HepG2 (cell line): ENCODE data around the gene MATR3. TPM values are rescaled to one million over a fixed set of nuclear protein-coding genes. Genes with fewer than 3 reads are reported as not detected.

Experiments used
- ATAC-seq: fragments of 200-7000 bp; cut with Tn5 transposase; 3 replicates; pipeline ENCODE4 v1.9.1; 2020; ENCODE audit warnings: mild to moderate bottlenecking, moderate library complexity
- BruUV-seq: library from RNA; stranded (reverse); fragments of 400-500 nt; replicated peaks from 2 replicates; lab custom pipeline; 2021; lab: Mats Ljungman, UMichigan
- CTCF ChIA-PET: fragments of 300-600 bp; formaldehyde crosslinking; extraction: SDS; loops from one replicate; lab custom pipeline; 2021; ENCODE audit warnings: low total read pairs, inconsistent platforms, low intra/inter-chr PET ratio; lab: Yijun Ruan, JAX
- POLR2A ChIA-PET: fragments of 350-600 bp; sonication (Branson Sonifier 250); formaldehyde crosslinking; loops from one replicate; lab custom pipeline; 2020; ENCODE audit warnings: antibody characterized with exemption, inconsistent platforms; lab: Yijun Ruan, JAX
- DNase-seq: peaks from one replicate; pipeline ENCODE4 v3.0.0-alpha.2; 2015; ENCODE audit warnings: low spot score
- FAIRE-seq: peaks from 3 replicates; lab custom pipeline; 2011; peaks lifted over from hg19 to GRCh38; lab: Jason Lieb, UNC
- H2AFZ ChIP-seq: one replicate; pipeline ENCODE4 v1.6.1; 2011; ENCODE audit warnings: low read length, inconsistent platforms
- H3K27ac ChIP-seq: fragments of 300-600 bp; 3 replicates; pipeline ENCODE4 v1.8.0; 2011; ENCODE audit warnings: mixed run types, mild to moderate bottlenecking, mixed read lengths, low read length, inconsistent platforms; ENCODE audit not compliant: insufficient read depth; ENCODE audit errors: extremely low read length
- H3K27me3 ChIP-seq, 2 experiments: fragments of 200-600 bp in 1 of 2; 2 replicates in 1 of 2; 3 replicates in 1 of 2; pipeline versions ENCODE4 v1.6.0 to v1.8.0; 2011; ENCODE audit warnings: low read length in 2 of 2, mild to moderate bottlenecking in 2 of 2, moderate library complexity in 2 of 2, inconsistent platforms in 1 of 2; ENCODE audit not compliant: insufficient read depth in 2 of 2, control insufficient read depth in 1 of 2
- H3K36me3 ChIP-seq, 2 experiments: fragments of 200-600 bp in 1 of 2; replicated peaks in 1 of 2; 2 replicates in 1 of 2; 3 replicates in 1 of 2; pipeline versions ENCODE4 v1.5.1 to v1.8.0; 2011; ENCODE audit warnings: low read length in 2 of 2, inconsistent platforms in 1 of 2; ENCODE audit not compliant: insufficient read depth in 2 of 2, control insufficient read depth in 1 of 2
- H3K4me1 ChIP-seq: 2 replicates; pipeline ENCODE4 v1.5.1; 2012; ENCODE audit warnings: low read length, inconsistent platforms; ENCODE audit not compliant: insufficient read depth
- H3K4me2 ChIP-seq: 2 replicates; pipeline ENCODE4 v1.6.0; 2011; ENCODE audit warnings: low read depth, low read length, inconsistent platforms
- H3K4me3 ChIP-seq, 3 experiments: fragments of 200-600 bp in 1 of 3; sonication (generic), shearing (Covaris generic) in 1 of 3; replicated peaks in 1 of 3; 2 replicates each; pipeline ENCODE4 v1.5.1; 2011 to 2016; ENCODE audit warnings: low read length in 3 of 3, inconsistent platforms in 2 of 3, low read depth in 2 of 3, mild to moderate bottlenecking in 2 of 3, control low read depth in 1 of 3, mixed read lengths in 1 of 3; ENCODE audit not compliant: insufficient read depth in 1 of 3
- H3K79me2 ChIP-seq: one replicate; pipeline ENCODE4 v1.6.1; 2011; ENCODE audit warnings: low read length, inconsistent platforms; ENCODE audit not compliant: insufficient read depth
- H3K9ac ChIP-seq: 2 replicates; pipeline ENCODE4 v1.6.0; 2011; ENCODE audit warnings: mild to moderate bottlenecking, low read depth, low read length, inconsistent platforms; ENCODE audit not compliant: insufficient read depth
- H3K9me3 ChIP-seq: 2 replicates; pipeline ENCODE4 v1.5.1; 2012; ENCODE audit warnings: mild to moderate bottlenecking, low read length
- H4K20me1 ChIP-seq: 2 replicates; pipeline ENCODE4 v1.6.0; 2011; ENCODE audit warnings: inconsistent platforms, mild to moderate bottlenecking, low read length, moderate library complexity; ENCODE audit not compliant: insufficient read depth
- BHLHE40 ChIP-seq: IDR thresholded peaks from 2 replicates; pipeline ENCODE4 v1.6.1; 2011; ENCODE audit warnings: low read length, improper control_type of control experiment
- CAMTA2 ChIP-seq: sonication (generic); formaldehyde crosslinking; IDR thresholded peaks from 2 replicates; pipeline ENCODE4 v1.4.0; 2020; ENCODE audit warnings: mild to moderate bottlenecking, missing genetic modification reagents, borderline replicate concordance
- FLYWCH1 ChIP-seq: sonication (generic); formaldehyde crosslinking; IDR thresholded peaks from 2 replicates; pipeline ENCODE4 v1.8.1; 2023; ENCODE audit warnings: mild to moderate bottlenecking, missing genetic modification reagents
- FOXA3 ChIP-seq: IDR thresholded peaks from 2 replicates; pipeline ENCODE4 v1.6.1; 2016; ENCODE audit warnings: missing genetic modification reagents, missing compliant biosample characterization
- FOXO1 ChIP-seq: sonication (generic); formaldehyde crosslinking; IDR thresholded peaks from 2 replicates; pipeline ENCODE4 v1.4.0; 2020; ENCODE audit warnings: missing genetic modification reagents
- HOXA9 ChIP-seq: sonication (generic); formaldehyde crosslinking; IDR thresholded peaks from 2 replicates; pipeline ENCODE4 v1.8.1; 2022; ENCODE audit warnings: missing genetic modification reagents, mild to moderate bottlenecking, moderate library complexity, borderline replicate concordance
- IKZF4 ChIP-seq: sonication (generic); formaldehyde crosslinking; IDR thresholded peaks from 2 replicates; pipeline ENCODE4 v1.5.1; 2020; ENCODE audit warnings: borderline replicate concordance, mild to moderate bottlenecking, low read depth, missing genetic modification reagents; ENCODE audit errors: not compliant biosample characterization
- KDM5B ChIP-seq: sonication (generic); formaldehyde crosslinking; IDR thresholded peaks from 2 replicates; pipeline ENCODE4 v1.4.0; 2020; ENCODE audit warnings: missing genetic modification reagents, mild to moderate bottlenecking, borderline replicate concordance
- MED1 ChIP-seq: sonication (generic); formaldehyde crosslinking; IDR thresholded peaks from 2 replicates; pipeline ENCODE4 v1.4.0; 2020; ENCODE audit warnings: missing genetic modification reagents
- NCOA2 ChIP-seq: sonication (generic); formaldehyde crosslinking; IDR thresholded peaks from 2 replicates; pipeline ENCODE4 v1.8.0; 2022; ENCODE audit warnings: inconsistent platforms
- RAD51 ChIP-seq: fragments of 450-650 bp; IDR thresholded peaks from 2 replicates; pipeline ENCODE4 v1.6.1; 2016; ENCODE audit warnings: borderline replicate concordance
- ZNF570 ChIP-seq: sonication (generic); formaldehyde crosslinking; IDR thresholded peaks from 2 replicates; pipeline ENCODE4 v1.4.0; 2020; ENCODE audit warnings: mild to moderate bottlenecking, missing genetic modification reagents, borderline replicate concordance
- ZNF749 ChIP-seq: sonication (generic); formaldehyde crosslinking; IDR thresholded peaks from 2 replicates; pipeline ENCODE4 v1.8.0; 2022; ENCODE audit warnings: mild to moderate bottlenecking, missing genetic modification reagents, moderate library complexity, borderline replicate concordance
- ZSCAN9 ChIP-seq: IDR thresholded peaks from 2 replicates; pipeline ENCODE4 v1.6.1; 2016; ENCODE audit warnings: borderline replicate concordance
- WGBS: methylation state at CpG from one replicate; pipeline ENCODE4 v1.1.6; 2017; ENCODE audit warnings: low lambda C conversion rate; 5-methylcytosine and 5-hydroxymethylcytosine counted together
- in situ Hi-C: cut with HindIII; loops from 2 replicates; pipeline ENCODE4 v1.10.0; 2017; ENCODE audit warnings: low pct_unique_long_range_greater_than_20kb; ENCODE audit not compliant: extremely low pct_ligation_motif_present
- intact Hi-C: fragments of 100-400 bp; cut with micrococcal nuclease; formaldehyde crosslinking; loops from one replicate; pipeline ENCODE4 v1.10.0; 2022; ENCODE audit not compliant: unreplicated experiment
- polyA plus RNA-seq, 8 experiments: library from polyadenylated mRNA; depleted of rRNA in 3 of 8; stranded (reverse) in 7 of 8; unstranded in 1 of 8; fragments of >200 nt; fragmentation: Illumina TruSeq in 4 of 8; extraction: Trizol in 4 of 8; gene quantifications; 2 replicates each; pipeline versions ENCODE4 v1.2.1 to v1.2.3, GENCODE V29; 2011 to 2016; ENCODE audit warnings: low read depth in 4 of 8, missing spikeins in 1 of 8, mixed read lengths in 1 of 8; ENCODE audit not compliant: insufficient read depth in 1 of 8
- total RNA-seq, 5 experiments: library from RNA; depleted of rRNA; stranded (reverse); fragments of >200 nt; fragmentation: Illumina TruSeq; extraction: Trizol; gene quantifications; 2 replicates each; pipeline ENCODE4 v1.2.3, GENCODE V29; 2016; ENCODE audit warnings: low read depth in 1 of 5

The MATR3 gene
- total and polyA plus RNA-seq, 2 of the 13 experiments (the other 11 are each of a cell fraction or from before 2014, with no cell fraction given), result 94.2 to 341 TPM

- no TSS peak for BruUV-seq
- Histone ChIP-seq H3K36me3 (peaks cover 9 to 32% of the 10 kb centered on the region in 2 experiments), H3K9me3 (no peaks in the 10 kb centered on the region), H3K4me2 (peak overlapping the region; percentile 99), H3K27ac (peak overlapping the region; percentile 41), H3K9ac (peak overlapping the region; percentile 64), H4K20me1 (no peaks in the 10 kb centered on the region; the same call in none of the 2 replicates), H3K4me3 (peak overlapping the region; percentile 55 to 96 (median 65); a peak in 4 of 6 replicates), H3K4me1 (peaks cover 88% of the 10 kb centered on the region), H3K79me2 (peaks cover 71% of the 10 kb centered on the region), H2AFZ (no peak overlapping the region), H3K27me3 (no peaks in the 10 kb centered on the region; a peak in 1 of 5 replicates)
- TF ChIP-seq BHLHE40, result no peak
- no peak for TF ChIP-seq FLYWCH1 (CRISPR knock-in tag)
- TF ChIP-seq FOXA3 (CRISPR knock-in tag), result no peak
- TF ChIP-seq ZNF749 (CRISPR knock-in tag), result no peak
- TF ChIP-seq IKZF4 (CRISPR knock-in tag), result no peak
- no peak for TF ChIP-seq CAMTA2
- TF ChIP-seq ZNF570 (CRISPR knock-in tag), result no peak
- no peak for TF ChIP-seq MED1 (CRISPR knock-in tag)
- TF ChIP-seq NCOA2, result no peak
- TF ChIP-seq HOXA9 (CRISPR knock-in tag), result no peak
- no peak for TF ChIP-seq KDM5B (CRISPR knock-in tag)
- TF ChIP-seq FOXO1, result no peak
- no peak for TF ChIP-seq RAD51
- TF ChIP-seq ZSCAN9 (CRISPR knock-in tag), result no peak
- no peak for ATAC-seq
- FAIRE-seq, result no peak
- in situ Hi-C loops (no loop called here), intact Hi-C loops (no loop called here)
- WGBS, result 52% methylated on average over 2 of the region's 2 CpGs
- DNase-seq, result no peak
- CTCF ChIA-PET, result no interaction called here
- POLR2A ChIA-PET, result interaction anchor here (0.7 to 3.6 kb wide), 5 partner anchors 10 to 701 kb away, joined by 3 to 22 read pairs (median 4); partner anchors contain the start of genes HSPA9, MATR3 and PAIP2
Measured at GRCh38 chr5:139276426-139276825, 17.1 kb upstream of the MATR3 start.
